ENCODE data around the gene TOM1L2. TPM values are rescaled to one million over a fixed set of nuclear protein-coding genes. Genes with fewer than 3 reads are reported as not detected.

Gene TOM1L2
- total RNA-seq, 8 experiments from 2014 or later = 21.0 to 61.1 (median 36.0) TPM

DNA sequence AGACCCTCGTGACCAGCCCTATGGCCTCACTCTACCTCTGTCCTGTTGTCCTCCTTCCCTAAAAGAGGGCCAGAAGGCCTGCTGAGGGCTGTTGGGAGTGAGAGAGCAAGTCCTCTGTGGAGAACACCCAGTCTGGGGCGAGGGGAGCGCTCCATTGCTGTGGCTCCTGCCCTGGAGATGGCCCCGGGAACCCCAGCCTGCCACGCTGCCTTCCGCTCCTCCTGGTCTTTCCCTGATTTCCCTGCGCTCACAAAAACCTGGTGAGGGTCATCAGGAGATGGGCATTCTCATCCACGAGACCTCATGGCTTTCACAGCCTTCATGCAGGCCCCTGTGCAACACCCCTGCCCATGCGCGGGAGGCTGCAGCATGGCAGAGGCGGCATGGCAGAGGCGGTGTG lies 21.7 kb upstream of the TOM1L2 start:
- no peak for ATAC-seq (replicated peaks in 6 of 8)
- in situ Hi-C loops (cut with MboI; ENCODE audit: low pct_unique_long_range_greater_than_20kb in 2 of 9, low sequenced_read_pairs in 9 of 9, unreplicated experiment in 9 of 9) = no loop called here
- H3K4me1 ChIP-seq (replicated peaks in 1 of 2) = peaks cover 6% of the 10 kb centered on the region in 2 donors
- H3K27ac ChIP-seq = no peak overlapping the region
- 62 to 100% (median 91%) methylated on average over 1 to 11 of the region's 12 CpGs; no CpG with 5 or more reads in 4 of the 10 experiments for WGBS, 10 experiments
- H3K4me3 ChIP-seq = no peak overlapping the region

GRCh38 chr17:17993366-17993765 lies 21.2 kb upstream of the TOM1L2 start:
- no peak overlapping the region for H3K4me3 ChIP-seq
- peaks cover 4 to 6% of the 10 kb centered on the region in 2 donors for H3K4me1 ChIP-seq (replicated peaks in 1 of 2)
- no peak overlapping the region for H3K27ac ChIP-seq
- 63 to 100% (median 71%) methylated on average over 1 to 2 of the region's 2 CpGs; no CpG with 5 or more reads in 4 of the 10 experiments for WGBS, 10 experiments
- ATAC-seq (replicated peaks in 6 of 8) = no peak
- in situ Hi-C loops (cut with MboI; ENCODE audit: low pct_unique_long_range_greater_than_20kb in 2 of 9, low sequenced_read_pairs in 9 of 9, unreplicated experiment in 9 of 9) = no loop called here

DNA sequence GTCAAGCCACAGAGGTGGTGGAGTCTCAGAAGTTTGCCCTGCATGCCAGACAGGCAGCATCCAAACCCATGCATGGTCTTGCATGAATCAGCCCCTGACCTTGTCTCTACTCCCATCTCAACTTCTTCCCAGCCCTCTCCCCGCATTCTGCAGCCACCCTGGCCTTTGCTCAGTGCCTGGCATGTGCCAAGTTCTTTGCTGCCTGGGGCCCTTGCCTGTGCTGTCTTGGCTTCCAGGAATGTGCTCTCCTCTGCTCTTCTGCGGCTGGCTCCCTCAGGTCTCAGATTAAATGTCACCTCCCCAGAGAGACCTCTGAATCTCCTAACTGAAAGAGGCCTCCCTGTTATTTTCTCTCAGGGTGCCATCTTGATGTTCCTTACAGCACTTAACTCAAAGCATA lies 18.1 kb upstream of the TOM1L2 start:
- Histone ChIP-seq H3K4me3 (no peak overlapping the region), H3K4me1 (replicated peaks in 1 of 2) (peaks cover 2 to 6% of the 10 kb centered on the region in 2 donors), H3K27ac (no peak overlapping the region)
- WGBS, 10 experiments = 83 to 100% (median 92%) methylated on average over 1 to 2 of the region's 2 CpGs; no CpG with 5 or more reads in 6 of the 10 experiments
- ATAC-seq (replicated peaks in 6 of 8) = no peak
- in situ Hi-C loops (cut with MboI; ENCODE audit: low pct_unique_long_range_greater_than_20kb in 2 of 9, low sequenced_read_pairs in 9 of 9, unreplicated experiment in 9 of 9) = no loop called here

DNA sequence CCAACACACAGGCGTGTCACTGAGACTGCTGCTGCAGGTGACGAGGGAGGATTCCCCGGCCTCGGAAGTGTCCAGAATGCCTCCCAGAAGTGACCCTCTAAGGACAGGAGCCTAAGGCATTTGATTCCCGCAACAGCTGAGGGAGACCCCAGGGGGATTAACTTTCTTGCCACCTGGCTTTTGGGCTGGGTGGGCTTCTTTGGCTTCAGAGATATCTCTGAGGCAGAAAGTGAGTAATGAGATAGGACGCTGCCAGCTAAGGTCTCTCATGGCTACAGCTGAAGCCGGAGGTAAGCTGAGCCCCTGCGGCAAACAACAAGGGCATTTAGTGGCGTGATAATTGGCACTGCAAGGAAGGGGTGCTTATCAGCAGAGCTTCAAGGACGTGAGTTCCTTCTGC lies 17.4 kb upstream of the TOM1L2 start:
- no peak for ATAC-seq (replicated peaks in 6 of 8)
- H3K4me1 ChIP-seq (replicated peaks in 1 of 2) = peaks cover 2 to 6% of the 10 kb centered on the region in 2 donors
- 75 to 100% (median 91%) methylated on average over 1 to 5 of the region's 10 CpGs; no CpG with 5 or more reads in 4 of the 10 experiments for WGBS, 10 experiments
- in situ Hi-C loops (cut with MboI; ENCODE audit: low pct_unique_long_range_greater_than_20kb in 2 of 9, low sequenced_read_pairs in 9 of 9, unreplicated experiment in 9 of 9) = no loop called here
- H3K4me3 ChIP-seq = no peak overlapping the region
- no peak overlapping the region for H3K27ac ChIP-seq

DNA sequence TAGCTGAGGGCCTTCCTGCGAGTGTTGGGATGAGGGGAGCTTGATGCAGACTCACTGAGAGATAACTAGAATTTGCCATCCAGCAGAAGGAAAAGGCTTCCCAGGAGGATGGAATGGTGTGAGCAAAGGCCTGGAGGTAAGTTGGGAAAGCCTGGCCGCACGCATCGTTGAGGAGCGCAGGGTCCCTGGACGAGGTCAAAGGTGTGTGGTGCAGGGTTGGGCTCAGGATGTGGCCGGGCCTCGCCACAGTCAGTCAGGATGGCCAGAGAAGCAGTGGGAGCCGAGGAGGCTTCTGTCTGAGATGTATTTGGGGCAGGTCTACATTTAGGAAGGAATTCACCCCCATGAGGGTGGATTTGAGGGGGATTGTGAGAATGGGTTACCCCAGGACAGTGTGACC lies 16.9 kb upstream of the TOM1L2 start:
- 33 to 94% (median 85%) methylated on average over 1 to 5 of the region's 9 CpGs; no CpG with 5 or more reads in 2 of the 10 experiments for WGBS, 10 experiments
- ATAC-seq (replicated peaks in 6 of 8) = no peak
- Histone ChIP-seq H3K27ac (no peak overlapping the region), H3K4me1 (replicated peaks in 1 of 2) (peaks cover 0 to 6% of the 10 kb centered on the region in 2 donors), H3K4me3 (no peak overlapping the region)
- in situ Hi-C loops (cut with MboI; ENCODE audit: low pct_unique_long_range_greater_than_20kb in 2 of 9, low sequenced_read_pairs in 9 of 9, unreplicated experiment in 9 of 9) = no loop called here

DNA sequence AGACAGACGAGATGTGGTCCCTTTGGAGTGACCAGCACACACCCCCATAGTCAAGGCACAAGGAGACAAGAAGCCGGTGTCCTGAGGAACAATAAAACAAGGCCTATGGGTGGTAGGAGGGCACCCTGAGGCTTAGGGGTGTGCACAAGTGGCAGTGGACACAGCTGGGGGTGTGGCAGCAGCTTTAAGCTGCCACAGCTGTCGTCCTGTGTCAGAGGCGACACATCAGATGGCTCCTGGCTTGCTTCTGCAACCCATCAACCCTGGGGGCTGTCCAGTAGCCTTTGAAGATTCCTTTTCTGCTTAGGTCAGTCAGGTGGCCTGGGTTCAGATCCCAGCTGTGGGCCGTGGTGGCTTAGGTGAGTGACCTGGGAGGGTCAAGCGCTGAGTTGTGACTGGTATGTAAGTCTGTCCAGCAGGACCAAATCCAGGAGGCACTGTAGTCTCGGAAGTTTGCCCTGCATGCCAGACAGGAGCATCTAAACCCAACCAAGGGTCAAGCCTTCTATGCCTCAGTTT lies 16.3 kb upstream of the TOM1L2 start:
- in situ Hi-C loops (cut with MboI; ENCODE audit: low pct_unique_long_range_greater_than_20kb in 2 of 9, low sequenced_read_pairs in 9 of 9, unreplicated experiment in 9 of 9) = no loop called here
- WGBS, 10 experiments = 40 to 100% (median 79%) methylated on average over 1 to 4 of the region's 7 CpGs; no CpG with 5 or more reads in 2 of the 10 experiments
- no peak overlapping the region for H3K27ac ChIP-seq
- no peak for ATAC-seq (replicated peaks in 6 of 8)
- H3K4me3 ChIP-seq = no peak overlapping the region
- H3K4me1 ChIP-seq (replicated peaks in 1 of 2) = peaks cover 0 to 6% of the 10 kb centered on the region in 2 donors

- in situ Hi-C loops (cut with MboI; ENCODE audit: low pct_unique_long_range_greater_than_20kb in 2 of 9, low sequenced_read_pairs in 9 of 9, unreplicated experiment in 9 of 9) = no loop called here
- Histone ChIP-seq H3K4me1 (replicated peaks in 1 of 2) (peaks cover 0 to 6% of the 10 kb centered on the region in 2 donors), H3K4me3 (no peak overlapping the region), H3K27ac (no peak overlapping the region)
- 50 to 100% (median 72%) methylated on average over 1 to 5 of the region's 14 CpGs; no CpG with 5 or more reads in 5 of the 10 experiments for WGBS, 10 experiments
- no peak for ATAC-seq (replicated peaks in 6 of 8)
These were observed 15.7 kb upstream of the TOM1L2 start for GRCh38 chr17:17987901-17988300.

GRCh38 chr17:17987187-17987896 lies 15.1 kb upstream of the TOM1L2 start:
- in situ Hi-C loops (cut with MboI; ENCODE audit: low pct_unique_long_range_greater_than_20kb in 2 of 9, low sequenced_read_pairs in 9 of 9, unreplicated experiment in 9 of 9) = no loop called here

GRCh38 chr17:17985555-17985954 lies 13.4 kb upstream of the TOM1L2 start:
- no peak overlapping the region for H3K4me3 ChIP-seq
- no peak for ATAC-seq (replicated peaks in 6 of 8)
- in situ Hi-C loops (cut with MboI; ENCODE audit: low pct_unique_long_range_greater_than_20kb in 2 of 9, low sequenced_read_pairs in 9 of 9, unreplicated experiment in 9 of 9) = no loop called here
- peaks cover 0 to 2% of the 10 kb centered on the region in 2 donors for H3K4me1 ChIP-seq (replicated peaks in 1 of 2)
- 59 to 65% (median 60%) methylated on average over 2 to 3 of the region's 3 CpGs; no CpG with 5 or more reads in 7 of the 10 experiments for WGBS, 10 experiments
- H3K27ac ChIP-seq = no peak overlapping the region

More at GRCh38 chr17:17987187-17987896, 15.1 kb upstream of the TOM1L2 start:
- peaks cover 0 to 6% of the 10 kb centered on the region in 2 donors for H3K4me1 ChIP-seq (replicated peaks in 1 of 2)
- ATAC-seq (replicated peaks in 6 of 8) = no peak
- no peak overlapping the region for H3K4me3 ChIP-seq
- WGBS, 10 experiments = 67 to 92% (median 83%) methylated on average over 1 to 5 of the region's 7 CpGs; no CpG with 5 or more reads in 2 of the 10 experiments
- no peak overlapping the region for H3K27ac ChIP-seq

DNA sequence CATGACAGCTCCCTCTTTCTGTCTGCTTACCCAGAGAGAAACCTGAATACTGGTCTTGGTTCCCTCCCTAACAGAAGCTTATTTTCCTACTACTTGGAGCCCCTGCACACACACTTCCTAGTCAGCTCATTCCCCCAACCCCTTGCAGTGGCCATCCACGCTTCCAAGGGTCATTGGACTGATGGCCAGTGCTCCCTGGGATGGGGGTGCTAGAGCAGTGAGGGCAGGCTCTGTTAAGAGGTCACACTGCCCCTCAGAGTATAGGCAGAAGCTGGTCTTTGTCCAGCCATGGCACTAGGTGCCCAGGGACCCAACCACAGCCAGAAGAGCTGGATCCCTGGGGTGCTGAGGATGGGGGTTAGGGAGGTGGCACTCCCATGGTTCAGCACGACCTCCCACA lies 13.0 kb upstream of the TOM1L2 start:
- in situ Hi-C loops (cut with MboI; ENCODE audit: low pct_unique_long_range_greater_than_20kb in 2 of 9, low sequenced_read_pairs in 9 of 9, unreplicated experiment in 9 of 9) = no loop called here
- H3K4me1 ChIP-seq (replicated peaks in 1 of 2) = no peaks in the 10 kb centered on the region
- no peak for ATAC-seq (replicated peaks in 6 of 8)
- no peak overlapping the region for H3K4me3 ChIP-seq
- WGBS, 10 experiments = 40 to 43% methylated on average over 1 to 2 of the region's 2 CpGs; no CpG with 5 or more reads in 8 of the 10 experiments
- H3K27ac ChIP-seq = no peak overlapping the region

DNA sequence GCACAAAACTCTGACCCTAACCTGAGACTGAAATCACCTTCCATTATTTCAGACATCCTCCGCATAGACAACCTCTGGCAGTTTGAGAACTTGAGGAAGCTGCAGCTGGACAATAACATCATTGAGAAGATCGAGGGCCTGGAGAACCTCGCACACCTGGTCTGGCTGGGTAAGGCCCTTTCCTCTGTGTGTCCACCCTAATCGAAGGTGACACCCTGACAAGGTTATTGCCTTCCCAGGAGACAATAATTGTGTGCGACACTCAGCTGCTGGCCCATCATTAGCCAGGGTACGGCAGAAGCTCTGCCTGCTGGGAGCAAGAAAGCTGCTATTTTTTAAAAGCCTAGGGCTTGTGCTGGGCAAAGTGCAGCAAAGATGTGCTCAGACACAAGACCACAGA lies 11.6 kb upstream of the TOM1L2 start:
- Histone ChIP-seq H3K27ac (no peak overlapping the region), H3K4me1 (replicated peaks in 1 of 2) (no peaks in the 10 kb centered on the region), H3K4me3 (no peak overlapping the region)
- in situ Hi-C loops (cut with MboI; ENCODE audit: low pct_unique_long_range_greater_than_20kb in 2 of 9, low sequenced_read_pairs in 9 of 9, unreplicated experiment in 9 of 9) = no loop called here
- 74 to 100% (median 86%) methylated on average over 1 to 4 of the region's 6 CpGs; no CpG with 5 or more reads in 3 of the 10 experiments for whole genome bisulfite sequencing, 10 experiments
- no peak for ATAC-seq (replicated peaks in 6 of 8)

DNA sequence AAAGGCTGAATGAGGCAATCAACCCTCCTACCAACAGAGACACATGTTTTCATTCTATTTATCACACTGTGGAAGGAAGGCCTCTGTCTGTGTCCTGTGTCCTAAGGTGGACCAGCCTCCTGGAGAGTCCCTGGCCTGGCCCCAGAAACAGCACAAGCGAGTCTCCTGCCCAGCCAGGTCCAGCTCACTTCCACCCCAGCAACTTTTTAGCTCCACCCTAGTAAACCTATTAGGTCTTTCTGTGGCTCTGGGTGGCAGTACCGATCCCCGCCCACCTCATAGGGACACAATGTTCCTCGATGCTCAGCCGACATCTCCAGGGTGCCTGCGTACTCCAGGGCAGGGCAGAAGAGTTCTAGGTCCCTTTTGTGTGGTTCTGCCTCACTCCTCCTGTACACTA lies 11.2 kb upstream of the TOM1L2 start:
- Histone ChIP-seq H3K4me3 (no peak overlapping the region), H3K4me1 (replicated peaks in 1 of 2) (no peaks in the 10 kb centered on the region), H3K27ac (no peak overlapping the region)
- no peak for ATAC-seq (replicated peaks in 6 of 8)
- in situ Hi-C loops (cut with MboI; ENCODE audit: low pct_unique_long_range_greater_than_20kb in 2 of 9, low sequenced_read_pairs in 9 of 9, unreplicated experiment in 9 of 9) = no loop called here
- WGBS, 10 experiments = 70 to 100% (median 78%) methylated on average over 2 to 5 of the region's 6 CpGs; no CpG with 5 or more reads in 6 of the 10 experiments

DNA sequence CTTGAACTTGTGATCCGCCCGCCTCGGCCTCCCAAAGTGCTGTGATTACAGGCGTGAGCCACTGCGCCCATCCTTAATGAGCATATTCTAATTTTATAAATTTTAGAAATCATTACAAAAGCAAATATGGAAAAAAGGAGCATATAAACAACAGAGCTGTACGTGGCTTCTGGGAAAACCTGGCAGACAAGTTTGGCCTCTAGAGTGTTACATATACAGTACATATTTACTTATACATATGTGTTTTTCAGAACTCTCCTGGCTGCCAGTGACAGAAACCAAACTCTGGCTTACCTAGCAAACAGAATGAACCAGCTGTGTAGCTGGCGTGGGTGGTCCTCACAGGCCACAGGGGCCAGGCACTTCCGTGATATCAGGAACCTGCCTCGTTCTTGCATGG lies 10.6 kb upstream of the TOM1L2 start:
- H3K27ac ChIP-seq = no peak overlapping the region
- no peak overlapping the region for H3K4me3 ChIP-seq
- in situ Hi-C loops (cut with MboI; ENCODE audit: low pct_unique_long_range_greater_than_20kb in 2 of 9, low sequenced_read_pairs in 9 of 9, unreplicated experiment in 9 of 9) = no loop called here
- 73 to 100% (median 92%) methylated on average over 1 to 8 of the region's 9 CpGs; no CpG with 5 or more reads in 1 of the 10 experiments for WGBS, 10 experiments
- no peaks in the 10 kb centered on the region for H3K4me1 ChIP-seq (replicated peaks in 1 of 2)
- ATAC-seq (replicated peaks in 6 of 8) = no peak

Measured in motor neuron (in vitro differentiated cells).